Liver (tissue), 9 donors: ENCODE measurements around the gene FANCM. TPM values are rescaled to one million over a fixed set of nuclear protein-coding genes. Genes with fewer than 3 reads are reported as not detected.

Experiments
- DNase-seq: peaks from one replicate; pipeline ENCODE4 v3.0.0-alpha.2; 2017; ENCODE audit warnings: low spot score
- H3K27ac ChIP-seq, 2 donors: one replicate each; pipeline ENCODE4 v1.7.0; 2013; ENCODE audit warnings: inconsistent platforms in 2 of 2, low read length in 2 of 2, control low read depth in 1 of 2, low read depth in 1 of 2, mild to moderate bottlenecking in 1 of 2
- H3K27me3 ChIP-seq, 4 donors: one replicate each; pipeline versions ENCODE4 v1.6.1 to v1.7.0; 2013; ENCODE audit warnings: low read length in 3 of 4, inconsistent platforms in 1 of 4, mild to moderate bottlenecking in 1 of 4, moderate library complexity in 1 of 4; ENCODE audit not compliant: control insufficient read depth in 4 of 4, insufficient read depth in 4 of 4
- H3K36me3 ChIP-seq, 4 donors: one replicate each; pipeline versions ENCODE4 v1.6.1 to v1.7.0; 2013; ENCODE audit warnings: low read length in 3 of 4, mild to moderate bottlenecking in 3 of 4, low read depth in 1 of 4, moderate library complexity in 1 of 4; ENCODE audit not compliant: control insufficient read depth in 4 of 4, insufficient read depth in 3 of 4
- H3K4me1 ChIP-seq, 4 donors: one replicate each; pipeline versions ENCODE4 v1.6.1 to v1.7.0; 2013; ENCODE audit warnings: low read length in 3 of 4, mild to moderate bottlenecking in 3 of 4, moderate library complexity in 1 of 4; ENCODE audit not compliant: control insufficient read depth in 4 of 4, insufficient read depth in 4 of 4
- H3K4me3 ChIP-seq, 3 donors: one replicate each; pipeline versions ENCODE4 v1.6.1 to v1.7.0; 2013; ENCODE audit warnings: low read length in 3 of 3, control low read depth in 1 of 3, low read depth in 1 of 3, mild to moderate bottlenecking in 1 of 3
- H3K9ac ChIP-seq, 2 donors: one replicate each; pipeline ENCODE4 v1.7.0; 2013; ENCODE audit warnings: low read length in 2 of 2, mild to moderate bottlenecking in 2 of 2, moderate library complexity in 2 of 2, control low read depth in 1 of 2, low read depth in 1 of 2
- H3K9me3 ChIP-seq, 4 donors: one replicate each; pipeline versions ENCODE4 v1.6.1 to v1.7.0; 2013; ENCODE audit warnings: low read length in 3 of 4; ENCODE audit not compliant: control insufficient read depth in 4 of 4
- FOXA1 ChIP-seq: IDR thresholded peaks from 2 replicates; pipeline ENCODE4 v1.6.1; 2016; ENCODE audit warnings: antibody characterized with exemption
- FOXA2 ChIP-seq: IDR thresholded peaks from 2 replicates; pipeline ENCODE4 v1.6.1; 2016; ENCODE audit warnings: antibody characterized with exemption
- GABPA ChIP-seq, 2 donors: IDR thresholded peaks in 1 of 2; conservative IDR thresholded peaks in 1 of 2; 2 replicates each; pipeline ENCODE4 v1.6.1; 2016; ENCODE audit warnings: antibody characterized with exemption in 2 of 2, mild to moderate bottlenecking in 1 of 2, moderate library complexity in 1 of 2
- HNF4A ChIP-seq, 2 donors: conservative IDR thresholded peaks; 2 replicates each; pipeline ENCODE4 v1.6.1; 2016; ENCODE audit warnings: antibody characterized with exemption in 2 of 2, mild to moderate bottlenecking in 2 of 2
- HNF4G ChIP-seq: IDR thresholded peaks from 2 replicates; pipeline ENCODE4 v1.6.1; 2016; ENCODE audit warnings: antibody characterized with exemption
- JUND ChIP-seq, 2 donors: IDR thresholded peaks; 2 replicates each; pipeline ENCODE4 v1.6.1; 2016; ENCODE audit warnings: antibody characterized with exemption in 2 of 2
- RAD21 ChIP-seq, 2 donors: IDR thresholded peaks; 2 replicates each; pipeline ENCODE4 v1.6.1; 2016; ENCODE audit warnings: antibody characterized with exemption in 2 of 2, mild to moderate bottlenecking in 2 of 2
- RXRA ChIP-seq, 2 donors: IDR thresholded peaks; 2 replicates each; pipeline ENCODE4 v1.6.1; 2017 to 2018; ENCODE audit warnings: antibody characterized with exemption in 2 of 2, mild to moderate bottlenecking in 1 of 2
- SP1 ChIP-seq: IDR thresholded peaks from 2 replicates; pipeline ENCODE4 v1.6.1; 2018; ENCODE audit warnings: antibody characterized with exemption, mild to moderate bottlenecking
- TAF1 ChIP-seq: conservative IDR thresholded peaks from 2 replicates; pipeline ENCODE4 v1.6.1; 2016; ENCODE audit warnings: antibody characterized with exemption, mild to moderate bottlenecking
- YY1 ChIP-seq: IDR thresholded peaks from 2 replicates; pipeline ENCODE4 v1.6.1; 2016; ENCODE audit warnings: antibody characterized with exemption, mild to moderate bottlenecking
- WGBS: extraction: QIAGEN DNeasy Blood & Tissue Kit; methylation state at CpG from one replicate; pipeline ENCODE4 v1.1.7; 2013; 5-methylcytosine and 5-hydroxymethylcytosine counted together
- polyA plus RNA-seq, 2 donors: library from polyadenylated mRNA; stranded (reverse) in 1 of 2; unstranded in 1 of 2; fragments of 200-250 nt in 1 of 2; fragments of >200 nt in 1 of 2; fragmentation: Nextera tagmentation in 1 of 2; extraction: Ambion mirVana in 1 of 2; gene quantifications; one replicate each; pipeline versions ENCODE4 v1.2.1 to v1.2.3, GENCODE V29; 2013 to 2015
- total RNA-seq, 2 donors: library from RNA; depleted of rRNA; stranded (reverse); fragments of >200 nt; gene quantifications; one replicate each; pipeline ENCODE4 v1.2.3, GENCODE V29; 2014
- TF ChIP-seq, protein P1 (sequence below): IDR thresholded peaks from 2 replicates; pipeline ENCODE4 v1.6.1; 2016; ENCODE audit warnings: antibody characterized with exemption
- TF ChIP-seq, protein P2 (sequence below): fragments of 150-350 bp; IDR thresholded peaks from 2 replicates; pipeline ENCODE4 v1.5.1; 2017; ENCODE audit warnings: improper control_type of control experiment, low read depth, low read length; ENCODE audit not compliant: missing input control
- TF ChIP-seq, protein P3 (sequence below): IDR thresholded peaks from 2 replicates; pipeline ENCODE4 v1.6.1; 2016; ENCODE audit warnings: antibody characterized with exemption, mild to moderate bottlenecking
- TF ChIP-seq, protein P4 (sequence below): IDR thresholded peaks from 2 replicates; pipeline ENCODE4 v1.6.1; 2016; ENCODE audit warnings: antibody characterized with exemption
- TF ChIP-seq, protein P5 (sequence below): IDR thresholded peaks from 2 replicates; pipeline ENCODE4 v1.6.1; 2016; ENCODE audit warnings: antibody characterized with exemption
- donor health status: healthy.
- donor health status: healthy.
- donor health status: healthy.
- donor health status: healthy.
- donor health status: healthy.

FANCM gene
- total and polyA plus RNA-seq, 4 donors, result 0.38 to 7.4 (median 3.1) TPM

DNA sequence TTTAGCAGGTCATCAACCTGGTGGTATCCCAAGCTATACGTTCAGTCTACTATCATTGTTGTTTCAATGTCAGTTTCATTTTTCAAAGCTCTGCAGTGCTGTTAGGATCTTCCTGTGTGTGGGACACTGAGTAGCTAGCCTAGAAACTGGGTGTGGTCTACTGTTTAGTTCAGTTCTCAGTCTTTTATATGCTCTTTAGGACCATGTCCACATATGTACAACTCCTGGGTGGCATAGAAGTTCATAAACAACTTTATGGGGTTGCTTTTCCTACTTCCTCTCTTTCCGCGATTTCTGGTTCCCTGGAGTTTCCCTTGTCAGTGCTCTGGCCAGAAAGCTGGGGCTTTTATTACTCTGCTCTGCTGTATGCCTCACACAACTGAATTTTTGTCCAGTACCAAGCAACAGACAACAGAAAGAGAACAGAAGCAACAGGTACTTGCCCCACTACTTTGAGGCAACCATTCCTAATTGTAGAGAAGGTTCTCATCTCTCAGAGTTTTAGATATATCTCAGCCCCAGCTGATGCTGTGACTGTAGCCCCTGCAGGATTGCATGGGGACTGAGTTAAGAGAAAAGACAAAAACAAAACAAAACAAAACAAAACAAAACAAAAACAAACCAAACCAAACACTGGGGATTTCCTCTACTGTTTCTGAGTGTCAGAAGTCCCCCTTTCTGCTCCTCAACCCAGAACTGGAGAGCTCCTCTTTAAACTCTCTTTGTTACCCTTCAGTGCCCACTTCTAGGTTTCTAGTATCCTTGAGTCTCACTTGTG, 86.9 kb downstream of the FANCM start:
- no peak for DNase-seq
- no peaks in the 10 kb centered on the region for H3K27me3 ChIP-seq
- TF ChIP-seq TAF1, result no peak
- TF ChIP-seq FOXA1, result no peak
- TF ChIP-seq, protein P1, sequence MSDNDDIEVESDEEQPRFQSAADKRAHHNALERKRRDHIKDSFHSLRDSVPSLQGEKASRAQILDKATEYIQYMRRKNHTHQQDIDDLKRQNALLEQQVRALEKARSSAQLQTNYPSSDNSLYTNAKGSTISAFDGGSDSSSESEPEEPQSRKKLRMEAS, result no peak
- TF ChIP-seq GABPA (IDR thresholded peaks at IDR 0.05 in 1 of 2, conservative IDR thresholded peaks at IDR 0.05 in 1 of 2), result no peak
- no peak for TF ChIP-seq RAD21 (IDR thresholded peaks at IDR 0.05)
- TF ChIP-seq, protein P2, sequence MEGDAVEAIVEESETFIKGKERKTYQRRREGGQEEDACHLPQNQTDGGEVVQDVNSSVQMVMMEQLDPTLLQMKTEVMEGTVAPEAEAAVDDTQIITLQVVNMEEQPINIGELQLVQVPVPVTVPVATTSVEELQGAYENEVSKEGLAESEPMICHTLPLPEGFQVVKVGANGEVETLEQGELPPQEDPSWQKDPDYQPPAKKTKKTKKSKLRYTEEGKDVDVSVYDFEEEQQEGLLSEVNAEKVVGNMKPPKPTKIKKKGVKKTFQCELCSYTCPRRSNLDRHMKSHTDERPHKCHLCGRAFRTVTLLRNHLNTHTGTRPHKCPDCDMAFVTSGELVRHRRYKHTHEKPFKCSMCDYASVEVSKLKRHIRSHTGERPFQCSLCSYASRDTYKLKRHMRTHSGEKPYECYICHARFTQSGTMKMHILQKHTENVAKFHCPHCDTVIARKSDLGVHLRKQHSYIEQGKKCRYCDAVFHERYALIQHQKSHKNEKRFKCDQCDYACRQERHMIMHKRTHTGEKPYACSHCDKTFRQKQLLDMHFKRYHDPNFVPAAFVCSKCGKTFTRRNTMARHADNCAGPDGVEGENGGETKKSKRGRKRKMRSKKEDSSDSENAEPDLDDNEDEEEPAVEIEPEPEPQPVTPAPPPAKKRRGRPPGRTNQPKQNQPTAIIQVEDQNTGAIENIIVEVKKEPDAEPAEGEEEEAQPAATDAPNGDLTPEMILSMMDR, result no peak
- H3K27ac ChIP-seq, result no peak overlapping the region
- H3K9me3 ChIP-seq, result no peaks in the 10 kb centered on the region
- H3K36me3 ChIP-seq, result peaks cover 2 to 12% (median 4%) of the 10 kb centered on the region in 4 donors
- WGBS, result 94% methylated on average over 3 of the region's 3 CpGs
- no peak overlapping the region for H3K9ac ChIP-seq
- H3K4me3 ChIP-seq, result no peak overlapping the region
- H3K4me1 ChIP-seq, result no peaks in the 10 kb centered on the region

DNA sequence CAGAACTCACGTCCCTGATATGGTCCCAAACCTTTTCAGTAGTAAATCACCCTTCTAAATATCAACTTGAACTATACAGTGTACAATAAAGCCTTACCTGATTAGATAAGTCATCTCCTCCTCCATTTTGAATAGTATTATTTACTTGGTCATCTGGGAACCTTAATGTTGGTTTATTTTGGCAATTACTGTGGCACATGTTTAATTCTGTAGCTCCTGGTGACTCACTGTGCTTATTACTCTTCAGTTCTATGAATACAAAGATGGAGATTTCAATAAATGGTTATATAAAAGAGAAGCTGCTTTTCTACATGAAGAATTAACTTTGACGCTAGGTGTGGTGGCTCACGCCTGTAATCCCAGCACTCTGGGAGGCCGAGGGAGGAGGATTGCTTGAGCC, 91.8 kb downstream of the FANCM start:
- H3K27me3 ChIP-seq, result no peaks in the 10 kb centered on the region
- 98% methylated on average over 4 of the region's 4 CpGs for WGBS
- TF ChIP-seq HNF4A (conservative IDR thresholded peaks at IDR 0.05) (no peak), HNF4G (no peak), SP1 (no peak), YY1 (no peak), FOXA1 (no peak), FOXA2 (no peak), RXRA (IDR thresholded peaks at IDR 0.05) (no peak), GABPA (IDR thresholded peaks at IDR 0.05 in 1 of 2, conservative IDR thresholded peaks at IDR 0.05 in 1 of 2) (no peak), JUND (IDR thresholded peaks at IDR 0.05) (no peak)
- TF ChIP-seq, protein P1, result no peak
- TF ChIP-seq, protein P3, sequence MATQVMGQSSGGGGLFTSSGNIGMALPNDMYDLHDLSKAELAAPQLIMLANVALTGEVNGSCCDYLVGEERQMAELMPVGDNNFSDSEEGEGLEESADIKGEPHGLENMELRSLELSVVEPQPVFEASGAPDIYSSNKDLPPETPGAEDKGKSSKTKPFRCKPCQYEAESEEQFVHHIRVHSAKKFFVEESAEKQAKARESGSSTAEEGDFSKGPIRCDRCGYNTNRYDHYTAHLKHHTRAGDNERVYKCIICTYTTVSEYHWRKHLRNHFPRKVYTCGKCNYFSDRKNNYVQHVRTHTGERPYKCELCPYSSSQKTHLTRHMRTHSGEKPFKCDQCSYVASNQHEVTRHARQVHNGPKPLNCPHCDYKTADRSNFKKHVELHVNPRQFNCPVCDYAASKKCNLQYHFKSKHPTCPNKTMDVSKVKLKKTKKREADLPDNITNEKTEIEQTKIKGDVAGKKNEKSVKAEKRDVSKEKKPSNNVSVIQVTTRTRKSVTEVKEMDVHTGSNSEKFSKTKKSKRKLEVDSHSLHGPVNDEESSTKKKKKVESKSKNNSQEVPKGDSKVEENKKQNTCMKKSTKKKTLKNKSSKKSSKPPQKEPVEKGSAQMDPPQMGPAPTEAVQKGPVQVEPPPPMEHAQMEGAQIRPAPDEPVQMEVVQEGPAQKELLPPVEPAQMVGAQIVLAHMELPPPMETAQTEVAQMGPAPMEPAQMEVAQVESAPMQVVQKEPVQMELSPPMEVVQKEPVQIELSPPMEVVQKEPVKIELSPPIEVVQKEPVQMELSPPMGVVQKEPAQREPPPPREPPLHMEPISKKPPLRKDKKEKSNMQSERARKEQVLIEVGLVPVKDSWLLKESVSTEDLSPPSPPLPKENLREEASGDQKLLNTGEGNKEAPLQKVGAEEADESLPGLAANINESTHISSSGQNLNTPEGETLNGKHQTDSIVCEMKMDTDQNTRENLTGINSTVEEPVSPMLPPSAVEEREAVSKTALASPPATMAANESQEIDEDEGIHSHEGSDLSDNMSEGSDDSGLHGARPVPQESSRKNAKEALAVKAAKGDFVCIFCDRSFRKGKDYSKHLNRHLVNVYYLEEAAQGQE, result no peak
- TF ChIP-seq, protein P4, sequence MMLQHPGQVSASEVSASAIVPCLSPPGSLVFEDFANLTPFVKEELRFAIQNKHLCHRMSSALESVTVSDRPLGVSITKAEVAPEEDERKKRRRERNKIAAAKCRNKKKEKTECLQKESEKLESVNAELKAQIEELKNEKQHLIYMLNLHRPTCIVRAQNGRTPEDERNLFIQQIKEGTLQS, result no peak
- TF ChIP-seq, protein P5, sequence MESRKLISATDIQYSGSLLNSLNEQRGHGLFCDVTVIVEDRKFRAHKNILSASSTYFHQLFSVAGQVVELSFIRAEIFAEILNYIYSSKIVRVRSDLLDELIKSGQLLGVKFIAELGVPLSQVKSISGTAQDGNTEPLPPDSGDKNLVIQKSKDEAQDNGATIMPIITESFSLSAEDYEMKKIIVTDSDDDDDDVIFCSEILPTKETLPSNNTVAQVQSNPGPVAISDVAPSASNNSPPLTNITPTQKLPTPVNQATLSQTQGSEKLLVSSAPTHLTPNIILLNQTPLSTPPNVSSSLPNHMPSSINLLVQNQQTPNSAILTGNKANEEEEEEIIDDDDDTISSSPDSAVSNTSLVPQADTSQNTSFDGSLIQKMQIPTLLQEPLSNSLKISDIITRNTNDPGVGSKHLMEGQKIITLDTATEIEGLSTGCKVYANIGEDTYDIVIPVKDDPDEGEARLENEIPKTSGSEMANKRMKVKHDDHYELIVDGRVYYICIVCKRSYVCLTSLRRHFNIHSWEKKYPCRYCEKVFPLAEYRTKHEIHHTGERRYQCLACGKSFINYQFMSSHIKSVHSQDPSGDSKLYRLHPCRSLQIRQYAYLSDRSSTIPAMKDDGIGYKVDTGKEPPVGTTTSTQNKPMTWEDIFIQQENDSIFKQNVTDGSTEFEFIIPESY, result no peak
- H3K4me3 ChIP-seq, result no peak overlapping the region
- no peak for DNase-seq
- no peaks in the 10 kb centered on the region for H3K4me1 ChIP-seq
- H3K27ac ChIP-seq, result no peak overlapping the region
- H3K9me3 ChIP-seq, result no peaks in the 10 kb centered on the region
- peaks cover 3 to 14% (median 6%) of the 10 kb centered on the region in 4 donors for H3K36me3 ChIP-seq
- H3K9ac ChIP-seq, result no peak overlapping the region
